Measurements from ENCODE around the gene TAS2R60. TPM values are rescaled to one million over a fixed set of nuclear protein-coding genes. Genes with fewer than 3 reads are reported as not detected.

Gene TAS2R60
- total RNA-seq, 1 experiment from 2014 or later = not detected

DNA sequence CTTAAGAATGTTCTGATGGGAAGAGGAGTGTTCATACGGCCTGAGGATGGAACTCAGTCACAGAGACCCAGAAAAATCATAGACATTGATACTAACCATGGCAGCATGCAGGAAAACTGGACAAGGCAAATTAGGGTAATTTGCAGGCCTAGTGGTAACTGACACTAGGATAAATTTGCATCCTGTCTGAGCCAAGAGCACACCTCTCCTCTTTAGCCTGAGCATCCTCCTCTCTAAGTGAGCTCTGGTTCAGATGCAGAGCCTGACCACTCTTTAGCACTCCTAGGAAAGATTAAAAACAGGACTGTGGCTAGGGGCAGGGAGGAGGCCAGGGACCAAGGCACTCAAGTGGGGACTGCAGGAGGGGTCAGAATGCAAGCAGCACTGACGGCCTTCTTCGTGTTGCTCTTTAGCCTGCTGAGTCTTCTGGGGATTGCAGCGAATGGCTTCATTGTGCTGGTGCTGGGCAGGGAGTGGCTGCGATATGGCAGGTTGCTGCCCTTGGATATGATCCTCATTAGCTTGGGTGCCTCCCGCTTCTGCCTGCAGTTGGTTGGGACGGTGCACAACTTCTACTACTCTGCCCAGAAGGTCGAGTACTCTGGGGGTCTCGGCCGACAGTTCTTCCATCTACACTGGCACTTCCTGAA lies 34.4 kb downstream of the TAS2R60 start, which contains the start of gene TAS2R41:
Gene TAS2R41 (plus strand): TSS at position 373 of the 650 bp plus-strand sequence. CDS start 0 bp downstream, at position 373.
- Histone ChIP-seq H2AK5ac (ENCODE audit: insufficient read length, low read length) (no peak within 1 kb of the TSS), H3K4me1 (ENCODE audit: insufficient read depth, low read length) (no peaks in the 10 kb centered on the region), H3K4ac (ENCODE audit: low read depth, low read length) (no peak within 1 kb of the TSS), H3K4me2 (ENCODE audit: insufficient read depth, insufficient read length, low read length) (no peak within 1 kb of the TSS), H4K8ac (replicated peaks; ENCODE audit: insufficient read length, low read depth, low read length) (no peak within 1 kb of the TSS), H4K5ac (ENCODE audit: insufficient read length, low read depth, low read length) (no peak within 1 kb of the TSS), H4K91ac (ENCODE audit: insufficient read length, low read depth, low read length) (no peak within 1 kb of the TSS), H3K56ac (ENCODE audit: insufficient read length, low read depth, low read length) (no peak within 1 kb of the TSS), H4K20me1 (ENCODE audit: control insufficient read depth, insufficient read depth, insufficient read length) (no peaks in the 10 kb centered on the region), H2BK120ac (ENCODE audit: low read depth, low read length, poor library complexity, severe bottlenecking) (no peak within 1 kb of the TSS), H3K14ac (ENCODE audit: insufficient read depth, low read length) (no peak within 1 kb of the TSS), H3K18ac (ENCODE audit: insufficient read length, low read depth, low read length) (no peak within 1 kb of the TSS), H3K27ac (ENCODE audit: insufficient read length, low read depth, low read length) (no peak within 1 kb of the TSS), H3K23me2 (ENCODE audit: insufficient read length, low read depth, low read length, poor library complexity, severe bottlenecking) (no peaks in the 10 kb centered on the region), H3K9me3 (ENCODE audit: control insufficient read depth, low read depth, low read length) (no peaks in the 10 kb centered on the region), H3K79me1 (ENCODE audit: insufficient read depth, low read depth, low read length, poor library complexity, severe bottlenecking) (no peaks in the 10 kb centered on the region), H2BK20ac (ENCODE audit: low read depth, low read length, poor library complexity, severe bottlenecking) (no peak within 1 kb of the TSS), H2BK15ac (ENCODE audit: low read depth, low read length) (no peak within 1 kb of the TSS), H2AFZ (ENCODE audit: low read length) (no peak within 1 kb of the TSS), H2BK12ac (ENCODE audit: insufficient read length, low read depth, low read length) (no peak within 1 kb of the TSS), H3K27me3 (ENCODE audit: insufficient read depth, low read length) (no peaks in the 10 kb centered on the region), H3T11ph (ENCODE audit: low read length) (no peak within 1 kb of the TSS), H3K9ac (ENCODE audit: extremely low read depth, insufficient read length, low read length) (no peak within 1 kb of the TSS), H3K23ac (ENCODE audit: insufficient read length, low read depth, low read length) (no peak within 1 kb of the TSS), H3K79me2 (ENCODE audit: insufficient read depth, low read length) (no peaks in the 10 kb centered on the region), H2BK5ac (ENCODE audit: insufficient read length, low read length) (no peak within 1 kb of the TSS)
- peak within 1 kb of the TSS in 1 of 3 experiments; percentile 3; a peak in 1 of 7 replicates for H3K27ac Mint-ChIP-seq
- TF ChIP-seq, protein P1, sequence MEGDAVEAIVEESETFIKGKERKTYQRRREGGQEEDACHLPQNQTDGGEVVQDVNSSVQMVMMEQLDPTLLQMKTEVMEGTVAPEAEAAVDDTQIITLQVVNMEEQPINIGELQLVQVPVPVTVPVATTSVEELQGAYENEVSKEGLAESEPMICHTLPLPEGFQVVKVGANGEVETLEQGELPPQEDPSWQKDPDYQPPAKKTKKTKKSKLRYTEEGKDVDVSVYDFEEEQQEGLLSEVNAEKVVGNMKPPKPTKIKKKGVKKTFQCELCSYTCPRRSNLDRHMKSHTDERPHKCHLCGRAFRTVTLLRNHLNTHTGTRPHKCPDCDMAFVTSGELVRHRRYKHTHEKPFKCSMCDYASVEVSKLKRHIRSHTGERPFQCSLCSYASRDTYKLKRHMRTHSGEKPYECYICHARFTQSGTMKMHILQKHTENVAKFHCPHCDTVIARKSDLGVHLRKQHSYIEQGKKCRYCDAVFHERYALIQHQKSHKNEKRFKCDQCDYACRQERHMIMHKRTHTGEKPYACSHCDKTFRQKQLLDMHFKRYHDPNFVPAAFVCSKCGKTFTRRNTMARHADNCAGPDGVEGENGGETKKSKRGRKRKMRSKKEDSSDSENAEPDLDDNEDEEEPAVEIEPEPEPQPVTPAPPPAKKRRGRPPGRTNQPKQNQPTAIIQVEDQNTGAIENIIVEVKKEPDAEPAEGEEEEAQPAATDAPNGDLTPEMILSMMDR (conservative IDR thresholded peaks at IDR 0.05) = no peak
- DNase-seq = no peak
- no peaks in the 10 kb centered on the region for H3K27me3 Mint-ChIP-seq (ENCODE audit: low read depth)
- H3K36me3 Mint-ChIP-seq (ENCODE audit: insufficient read depth in 1 of 3, low read depth in 3 of 3) = no peaks in the 10 kb centered on the region
- H3K4me3 Mint-ChIP-seq = no peak within 1 kb of the TSS
- WGBS (ENCODE audit: extremely low coverage, insufficient read length, low lambda C conversion rate) = no CpG with 5 or more reads among the region's 10 CpGs
- no peaks in the 10 kb centered on the region for H3K9me3 Mint-ChIP-seq
- no peaks in the 10 kb centered on the region for H3K4me1 Mint-ChIP-seq
